Right hindlimb (tissue), 1 donor: ENCODE results near the gene STK40.

Experiments used
- DNase-seq: peaks from one replicate; pipeline ENCODE4 v3.0.0-alpha.2; 2018

Gene STK40

DNA sequence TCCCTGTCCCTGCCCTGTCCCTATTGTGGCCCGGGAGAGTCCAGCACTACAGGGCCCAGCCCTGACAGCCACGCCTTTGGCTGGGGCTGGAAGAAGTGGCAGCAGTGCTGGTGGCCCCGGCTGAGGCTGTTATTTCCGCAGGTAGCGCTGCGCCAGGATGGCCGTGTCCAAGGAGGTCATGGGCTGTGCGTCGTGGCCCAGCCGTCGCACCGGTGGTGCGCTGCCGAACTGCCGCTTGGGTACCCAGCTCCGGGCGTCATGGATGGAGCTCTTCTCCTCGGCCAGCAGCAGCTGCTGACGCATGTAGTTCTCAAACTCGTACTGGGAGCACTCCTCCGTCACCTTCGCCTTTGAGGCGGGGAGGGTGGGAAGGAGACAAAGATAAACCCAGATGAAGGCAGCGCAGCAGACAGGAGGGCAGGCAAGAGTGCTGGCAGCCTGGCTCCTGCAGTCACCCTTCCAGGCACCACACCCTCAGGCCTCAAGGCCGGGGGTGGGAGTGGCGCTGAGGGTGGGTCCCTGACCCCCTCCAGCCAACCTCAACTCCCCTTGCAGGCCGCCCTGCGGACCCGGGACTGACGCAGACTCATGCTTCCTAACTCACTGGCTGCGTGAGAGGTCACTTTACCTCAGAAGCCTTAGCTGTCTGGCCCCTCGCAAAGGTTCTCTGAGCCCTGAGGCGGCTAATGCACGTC, 44.0 kb downstream of the STK40 start:
- DNase-seq, result no peak

GRCh38 chr1:36339615-36340014, 46.1 kb downstream of the STK40 start:
- DNase-seq, result no peak

DNA sequence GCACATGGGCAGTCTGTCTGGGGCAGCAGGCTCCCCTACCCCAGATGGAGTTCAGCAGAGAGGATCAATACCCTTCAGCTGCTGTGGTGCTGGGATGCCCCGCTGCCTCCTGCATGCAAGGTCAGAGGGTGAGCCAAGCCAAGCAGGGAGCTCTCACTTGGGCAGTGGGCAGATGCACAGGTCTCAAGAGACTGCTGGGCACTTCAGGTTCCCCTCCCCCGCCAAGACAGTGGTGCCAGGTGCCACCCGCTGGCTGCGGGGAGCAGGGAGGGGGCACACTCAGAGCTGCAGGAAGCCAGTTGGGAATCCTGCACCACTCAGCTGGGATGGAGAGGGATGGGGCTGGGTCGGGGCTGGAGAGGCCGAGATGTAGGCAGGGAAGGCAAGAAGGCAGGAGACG, 46.5 kb downstream of the STK40 start:
- no peak for DNase-seq

- DNase-seq, result no peak
These were observed 47.9 kb downstream of the STK40 start for GRCh38 chr1:36337830-36338229.

- no peak for DNase-seq
These were observed 54.8 kb downstream of the STK40 start for GRCh38 chr1:36330940-36331339.

DNA sequence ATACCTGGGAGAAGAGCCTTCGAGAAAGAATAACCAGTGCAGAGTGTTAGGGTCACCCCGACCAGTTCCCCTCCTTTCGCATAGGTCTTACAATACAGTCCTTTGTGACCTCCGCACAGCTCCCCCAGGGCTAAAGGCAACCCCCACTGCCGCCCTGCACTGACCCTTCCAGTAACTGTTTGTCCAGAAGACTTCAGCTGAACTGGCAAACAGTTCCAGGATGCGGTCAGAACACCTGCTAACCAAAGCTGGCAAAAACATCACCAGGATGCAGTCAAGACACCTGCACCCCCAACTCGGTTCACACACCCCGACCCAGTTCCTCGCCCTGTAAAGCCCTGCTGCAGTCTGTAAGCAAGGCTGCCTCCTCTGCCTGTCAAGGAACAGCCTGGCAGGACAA, 55.9 kb downstream of the STK40 start:
- DNase-seq, result no peak

DNA sequence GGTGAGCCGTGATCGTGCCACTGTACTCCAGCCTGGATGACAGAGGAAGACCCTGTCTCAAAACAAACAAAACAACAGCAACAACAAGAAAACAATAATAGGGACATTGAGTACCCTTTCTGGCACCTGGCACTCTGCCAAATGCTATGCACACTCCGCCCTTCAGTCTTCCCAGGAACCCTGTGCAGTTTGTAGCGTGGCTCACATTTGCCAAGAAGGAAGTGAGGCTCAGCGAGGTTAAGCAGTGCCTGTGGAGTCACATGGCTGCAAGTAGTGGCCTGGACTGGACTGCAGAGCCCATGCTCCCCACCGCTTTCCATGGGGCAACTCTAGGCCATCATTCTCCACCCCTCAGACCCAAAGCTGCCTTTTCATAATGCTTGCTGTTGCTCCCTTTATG, 57.0 kb downstream of the STK40 start:
- DNase-seq, result no peak

DNA sequence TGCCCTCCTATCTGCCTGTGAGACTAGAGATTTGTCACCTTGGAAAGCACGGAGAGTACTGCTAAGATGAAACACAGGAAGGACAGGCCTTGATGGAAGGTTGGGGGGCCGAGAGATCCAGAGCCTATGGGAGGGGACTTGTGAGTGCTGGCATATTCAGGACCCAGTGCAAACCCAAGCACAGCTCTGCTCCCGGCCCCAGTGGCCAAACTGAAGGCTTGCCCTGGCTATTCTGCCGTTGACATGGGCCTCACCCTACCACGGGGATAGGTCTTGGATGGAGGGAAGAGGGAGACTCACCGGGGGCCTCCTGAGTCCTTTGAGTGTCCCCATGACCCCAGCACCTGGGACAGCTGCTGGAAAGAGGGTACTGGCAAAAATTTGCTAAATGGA, 57.6 kb downstream of the STK40 start:
- no peak for DNase-seq

GRCh38 chr1:36327421-36328087, 58.2 kb downstream of the STK40 start:
- no peak for DNase-seq

- no peak for DNase-seq
These were observed 59.2 kb downstream of the STK40 start for GRCh38 chr1:36326499-36326898.

DNA sequence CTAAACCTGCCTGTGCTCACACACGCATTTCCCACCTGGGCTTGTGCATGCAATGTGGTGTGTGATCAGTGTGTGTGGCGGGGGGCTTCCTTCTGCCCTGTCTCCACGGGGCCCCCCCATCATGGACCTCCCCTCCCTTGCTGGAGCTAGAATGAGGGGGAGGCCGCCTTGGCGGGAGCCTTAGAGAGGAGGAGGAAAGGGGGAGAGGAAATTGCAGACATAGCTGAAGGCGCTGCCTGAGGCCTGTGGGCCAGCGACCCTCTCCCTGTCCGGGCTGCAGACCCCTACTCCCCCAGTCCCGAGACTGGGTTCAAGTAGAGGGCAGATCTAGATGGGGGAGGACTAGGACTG, 61.4 kb downstream of the STK40 start:
- no peak for DNase-seq

DNA sequence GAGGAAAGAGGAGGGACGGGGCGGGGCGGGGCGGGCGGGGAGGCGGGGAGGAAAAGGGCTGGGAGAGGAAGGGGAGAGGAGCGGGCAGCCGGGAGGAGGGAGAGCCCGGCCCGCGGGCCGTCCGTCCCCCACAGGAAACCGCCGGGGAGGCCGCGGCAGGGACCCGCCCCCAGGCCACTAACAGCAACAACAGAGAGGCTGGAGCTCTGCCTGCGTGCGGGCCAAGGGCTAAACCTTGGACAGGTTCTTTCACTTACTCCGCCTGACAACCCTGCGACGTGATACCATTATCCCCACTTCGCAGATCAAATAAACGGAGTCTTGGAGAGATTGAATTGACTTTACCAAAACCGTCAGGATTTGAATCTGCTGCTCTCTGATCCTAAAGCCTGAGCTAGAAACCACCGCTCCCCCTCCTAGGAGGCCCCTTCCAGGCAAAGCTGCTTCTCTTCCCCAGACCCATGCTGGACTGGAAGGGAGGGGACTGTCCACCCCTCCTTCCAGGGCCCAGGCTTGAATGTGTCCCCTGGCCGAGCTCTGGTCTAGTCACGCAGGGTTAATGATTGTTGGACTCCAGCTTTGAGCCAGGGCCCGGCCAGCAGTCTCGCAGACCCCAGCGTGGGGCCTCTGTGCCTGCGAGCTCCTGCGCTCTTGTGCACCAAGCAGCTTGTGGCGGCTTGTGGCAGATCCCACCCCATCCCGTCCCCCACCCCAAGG, 61.9 kb downstream of the STK40 start, which contains the start of gene EVA1B:
TSS of gene EVA1B (minus strand) at position 10 of the 717 bp plus-strand sequence. CDS start 608 bp downstream, outside the sequence.
- DNase-seq, result peak; percentile 96

- peak; percentile 85 for DNase-seq
These were observed 62.7 kb downstream of the STK40 start for GRCh38 chr1:36322786-36323635.

DNA sequence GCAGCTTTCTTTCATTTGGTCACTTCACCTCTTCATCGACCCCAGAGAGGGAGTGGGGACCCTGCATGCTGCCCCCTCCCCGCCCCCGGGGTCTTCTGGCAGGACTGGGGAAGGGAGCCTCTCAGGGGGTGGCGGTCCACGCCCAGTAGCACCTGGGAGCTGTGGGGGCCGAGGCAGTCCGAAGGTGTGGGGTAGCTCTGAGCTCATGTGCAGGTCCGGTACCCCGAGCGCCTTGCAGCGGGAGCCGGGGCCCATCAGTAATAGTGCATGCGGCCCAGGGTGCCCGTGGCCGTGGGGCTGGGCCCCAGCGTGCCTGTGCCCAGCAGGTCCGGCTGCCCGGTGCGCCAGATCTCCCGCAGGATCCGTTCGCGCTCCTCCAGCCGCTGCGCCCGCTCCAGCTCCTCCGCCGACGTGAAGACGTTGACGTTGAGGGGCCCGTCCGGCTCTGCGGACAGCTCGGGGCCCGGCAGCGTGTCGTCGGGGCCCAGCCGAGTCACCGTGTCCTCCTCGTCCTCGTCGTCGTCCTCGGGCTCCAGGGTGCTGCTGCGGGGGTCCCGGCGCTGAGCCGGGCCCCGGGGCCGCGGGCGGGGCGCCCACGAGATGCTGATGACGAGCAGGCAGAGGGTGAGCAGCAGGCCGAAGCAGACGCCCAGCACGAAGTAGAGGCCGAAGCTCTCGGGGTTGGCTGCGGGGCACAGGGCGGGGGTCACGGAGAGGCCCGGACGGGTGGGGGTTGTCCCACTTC, 63.5 kb downstream of the STK40 start:
- peak; percentile 50 for DNase-seq

DNA sequence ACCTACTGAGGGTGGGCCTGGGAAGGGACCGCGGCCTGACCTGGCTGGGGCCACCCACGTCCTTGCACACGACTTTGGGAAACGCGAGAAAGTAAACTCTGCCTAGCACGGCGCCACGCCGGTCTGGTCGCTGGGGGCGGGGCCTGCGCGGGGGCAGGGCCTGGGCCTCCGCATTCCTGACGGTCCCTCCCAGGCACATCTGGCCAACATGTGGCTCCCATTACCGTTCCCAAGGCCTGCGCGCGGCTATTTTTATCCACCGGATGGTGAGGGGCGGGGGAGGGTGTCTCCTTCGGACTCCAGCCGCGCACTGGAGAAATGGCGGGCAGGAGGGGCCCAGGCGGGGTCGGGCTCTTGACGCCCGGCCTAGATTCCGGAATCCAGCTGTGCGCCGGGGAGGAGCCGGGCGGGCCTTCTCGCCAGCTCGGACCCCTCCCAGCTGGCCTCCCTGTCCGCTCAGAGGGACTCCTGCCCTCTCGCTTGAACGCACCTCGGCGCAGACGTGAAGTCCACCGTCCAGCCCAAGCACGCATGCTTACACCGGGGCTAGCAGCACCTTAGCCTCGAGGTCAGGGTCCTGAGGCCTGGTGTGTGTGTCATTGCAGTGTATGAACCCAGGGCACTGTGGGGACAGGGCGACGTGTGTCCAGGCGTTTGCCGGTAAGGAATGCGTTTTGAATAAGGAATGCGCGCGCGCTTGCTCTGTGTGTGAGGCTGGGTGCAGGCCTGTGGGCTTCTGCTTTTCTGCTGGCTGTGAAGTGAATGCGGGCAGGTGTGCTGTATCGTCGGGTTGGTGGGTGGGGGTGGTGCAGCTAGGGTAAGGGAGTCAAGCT, 64.4 kb downstream of the STK40 start:
- peak; percentile 97 for DNase-seq

DNA sequence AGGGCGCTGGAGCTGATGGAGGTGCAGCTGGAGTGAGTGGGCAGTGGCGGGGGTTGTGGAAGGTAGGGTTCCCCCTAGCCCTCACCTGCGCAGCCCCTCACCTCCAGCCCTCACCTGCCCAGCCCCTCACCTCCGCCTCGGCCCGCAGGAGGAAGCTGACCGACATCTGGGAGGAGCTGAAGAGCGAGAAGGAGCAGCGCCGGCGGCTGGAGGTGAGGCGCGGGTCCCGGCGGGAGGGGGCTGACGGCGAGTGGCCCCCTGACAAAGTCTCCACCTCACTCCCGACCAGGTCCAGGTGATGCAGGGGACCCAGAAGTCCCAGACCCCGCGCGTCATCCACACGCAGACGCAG, 65.0 kb downstream of the STK40 start:
- no peak for DNase-seq

GRCh38 chr1:36320291-36320761, 65.4 kb downstream of the STK40 start:
- DNase-seq, result peak; percentile 56

- DNase-seq, result peak; percentile 6
These were observed 76.3 kb downstream of the STK40 start for GRCh38 chr1:36309397-36309796.

DNA sequence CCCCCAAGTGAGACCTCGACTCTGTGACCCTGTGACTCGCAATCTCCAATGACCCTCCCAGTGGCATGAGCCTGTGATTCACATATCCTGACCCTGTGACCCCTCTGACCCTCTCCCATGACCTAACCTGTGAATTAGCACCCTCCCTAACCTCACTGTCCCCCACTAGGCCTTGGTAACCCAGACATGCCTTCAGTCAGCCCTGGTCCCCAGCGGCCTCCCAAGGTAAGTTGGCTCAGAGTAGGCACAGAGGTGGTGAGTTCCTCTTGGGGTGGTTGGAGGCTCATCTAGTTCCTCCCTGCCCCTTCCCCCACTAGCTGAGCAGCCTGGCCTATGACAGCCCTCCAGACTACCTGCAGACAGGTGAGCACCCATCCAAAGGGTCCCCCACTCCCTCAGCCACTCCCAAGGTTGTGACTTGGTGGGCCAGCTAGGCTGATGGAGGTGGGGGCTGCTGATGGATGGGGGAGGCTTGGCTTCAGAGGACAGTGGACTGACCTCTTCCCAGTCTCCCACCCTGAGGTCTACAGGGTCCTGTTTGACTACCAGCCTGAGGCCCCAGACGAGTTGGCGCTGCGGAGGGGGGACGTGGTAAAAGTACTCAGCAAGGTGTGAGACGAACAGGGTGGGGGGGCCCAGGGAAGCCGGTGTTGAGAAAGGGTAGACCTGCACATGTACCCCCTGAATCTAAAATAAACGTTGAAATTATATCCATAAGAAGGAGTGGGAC, 78.0 kb downstream of the STK40 start:
- DNase-seq, result no peak

DNA sequence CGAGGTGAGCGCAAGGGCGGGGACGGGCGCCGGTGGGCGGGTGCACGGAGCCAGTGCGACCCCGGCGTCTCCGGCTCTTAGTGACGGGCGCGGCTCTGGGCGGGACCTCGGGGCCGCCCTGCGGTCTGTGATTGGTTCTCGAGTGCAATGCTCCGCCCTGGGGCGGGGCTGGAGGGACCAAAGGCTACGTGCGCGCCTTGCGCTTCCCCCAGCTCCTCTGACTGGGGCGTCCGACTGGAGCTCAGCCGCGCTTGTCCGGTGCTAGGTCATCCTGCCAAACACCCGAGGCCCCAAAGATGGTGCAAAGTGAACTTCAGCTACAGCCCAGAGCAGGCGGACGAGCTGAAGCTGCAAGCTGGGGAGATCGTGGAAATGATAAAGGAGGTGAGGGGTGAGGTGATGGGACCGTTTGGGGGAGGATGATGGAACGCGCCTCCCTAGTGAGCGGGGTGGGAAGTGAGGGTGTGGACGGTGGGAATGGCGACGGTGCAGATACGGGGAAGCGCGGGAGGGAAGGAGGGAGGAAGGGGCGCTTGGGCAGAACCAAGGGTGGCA, 78.7 kb downstream of the STK40 start:
- DNase-seq, result peak; percentile 95
